HepG2 (cell line): ENCODE results near the gene NUDCD3. TPM values are rescaled to one million over a fixed set of nuclear protein-coding genes. Genes with fewer than 3 reads are reported as not detected.

Experiments
- ATAC-seq: fragments of 200-7000 bp; cut with Tn5 transposase; 3 replicates; pipeline ENCODE4 v1.9.1; 2020; ENCODE audit warnings: mild to moderate bottlenecking, moderate library complexity
- BruUV-seq: library from RNA; stranded (reverse); fragments of 400-500 nt; replicated peaks from 2 replicates; lab custom pipeline; 2021; lab: Mats Ljungman, UMichigan
- CTCF ChIA-PET: fragments of 300-600 bp; formaldehyde crosslinking; extraction: SDS; loops from one replicate; lab custom pipeline; 2021; ENCODE audit warnings: low total read pairs, inconsistent platforms, low intra/inter-chr PET ratio; lab: Yijun Ruan, JAX
- POLR2A ChIA-PET: fragments of 350-600 bp; sonication (Branson Sonifier 250); formaldehyde crosslinking; loops from one replicate; lab custom pipeline; 2020; ENCODE audit warnings: antibody characterized with exemption, inconsistent platforms; lab: Yijun Ruan, JAX
- DNase-seq: peaks from one replicate; pipeline ENCODE4 v3.0.0-alpha.2; 2015; ENCODE audit warnings: low spot score
- FAIRE-seq: peaks from 3 replicates; lab custom pipeline; 2011; peaks lifted over from hg19 to GRCh38; lab: Jason Lieb, UNC
- H2AFZ ChIP-seq: one replicate; pipeline ENCODE4 v1.6.1; 2011; ENCODE audit warnings: low read length, inconsistent platforms
- H3K27ac ChIP-seq: fragments of 300-600 bp; 3 replicates; pipeline ENCODE4 v1.8.0; 2011; ENCODE audit warnings: mixed run types, mild to moderate bottlenecking, mixed read lengths, low read length, inconsistent platforms; ENCODE audit not compliant: insufficient read depth; ENCODE audit errors: extremely low read length
- H3K27me3 ChIP-seq, 2 experiments: fragments of 200-600 bp in 1 of 2; 2 replicates in 1 of 2; 3 replicates in 1 of 2; pipeline versions ENCODE4 v1.6.0 to v1.8.0; 2011; ENCODE audit warnings: low read length in 2 of 2, mild to moderate bottlenecking in 2 of 2, moderate library complexity in 2 of 2, inconsistent platforms in 1 of 2; ENCODE audit not compliant: insufficient read depth in 2 of 2, control insufficient read depth in 1 of 2
- H3K36me3 ChIP-seq, 2 experiments: fragments of 200-600 bp in 1 of 2; replicated peaks in 1 of 2; 2 replicates in 1 of 2; 3 replicates in 1 of 2; pipeline versions ENCODE4 v1.5.1 to v1.8.0; 2011; ENCODE audit warnings: low read length in 2 of 2, inconsistent platforms in 1 of 2; ENCODE audit not compliant: insufficient read depth in 2 of 2, control insufficient read depth in 1 of 2
- H3K4me1 ChIP-seq: 2 replicates; pipeline ENCODE4 v1.5.1; 2012; ENCODE audit warnings: low read length, inconsistent platforms; ENCODE audit not compliant: insufficient read depth
- H3K4me2 ChIP-seq: 2 replicates; pipeline ENCODE4 v1.6.0; 2011; ENCODE audit warnings: low read depth, low read length, inconsistent platforms
- H3K4me3 ChIP-seq, 3 experiments: fragments of 200-600 bp in 1 of 3; sonication (generic), shearing (Covaris generic) in 1 of 3; replicated peaks in 1 of 3; 2 replicates each; pipeline ENCODE4 v1.5.1; 2011 to 2016; ENCODE audit warnings: low read length in 3 of 3, inconsistent platforms in 2 of 3, low read depth in 2 of 3, mild to moderate bottlenecking in 2 of 3, control low read depth in 1 of 3, mixed read lengths in 1 of 3; ENCODE audit not compliant: insufficient read depth in 1 of 3
- H3K79me2 ChIP-seq: one replicate; pipeline ENCODE4 v1.6.1; 2011; ENCODE audit warnings: low read length, inconsistent platforms; ENCODE audit not compliant: insufficient read depth
- H3K9ac ChIP-seq: 2 replicates; pipeline ENCODE4 v1.6.0; 2011; ENCODE audit warnings: mild to moderate bottlenecking, low read depth, low read length, inconsistent platforms; ENCODE audit not compliant: insufficient read depth
- H3K9me3 ChIP-seq: 2 replicates; pipeline ENCODE4 v1.5.1; 2012; ENCODE audit warnings: mild to moderate bottlenecking, low read length
- H4K20me1 ChIP-seq: 2 replicates; pipeline ENCODE4 v1.6.0; 2011; ENCODE audit warnings: inconsistent platforms, mild to moderate bottlenecking, low read length, moderate library complexity; ENCODE audit not compliant: insufficient read depth
- CENPX ChIP-seq: sonication (generic); formaldehyde crosslinking; IDR thresholded peaks from 2 replicates; pipeline ENCODE4 v1.9.0; 2021; ENCODE audit warnings: mild to moderate bottlenecking, missing genetic modification reagents, moderate library complexity
- NFE2L2 ChIP-seq: fragments of 150-350 bp; IDR thresholded peaks from 2 replicates; pipeline ENCODE4 v1.6.1; 2014; ENCODE audit warnings: low read length
- ZNF75D ChIP-seq: sonication (generic); formaldehyde crosslinking; IDR thresholded peaks from 2 replicates; pipeline ENCODE4 v1.8.1; 2023; ENCODE audit warnings: missing genetic modification reagents, mild to moderate bottlenecking, borderline replicate concordance
- WGBS: methylation state at CpG from one replicate; pipeline ENCODE4 v1.1.6; 2017; ENCODE audit warnings: low lambda C conversion rate; 5-methylcytosine and 5-hydroxymethylcytosine counted together
- in situ Hi-C: cut with HindIII; loops from 2 replicates; pipeline ENCODE4 v1.10.0; 2017; ENCODE audit warnings: low pct_unique_long_range_greater_than_20kb; ENCODE audit not compliant: extremely low pct_ligation_motif_present
- intact Hi-C: fragments of 100-400 bp; cut with micrococcal nuclease; formaldehyde crosslinking; loops from one replicate; pipeline ENCODE4 v1.10.0; 2022; ENCODE audit not compliant: unreplicated experiment
- polyA plus RNA-seq, 8 experiments: library from polyadenylated mRNA; depleted of rRNA in 3 of 8; stranded (reverse) in 7 of 8; unstranded in 1 of 8; fragments of >200 nt; fragmentation: Illumina TruSeq in 4 of 8; extraction: Trizol in 4 of 8; gene quantifications; 2 replicates each; pipeline versions ENCODE4 v1.2.1 to v1.2.3, GENCODE V29; 2011 to 2016; ENCODE audit warnings: low read depth in 4 of 8, missing spikeins in 1 of 8, mixed read lengths in 1 of 8; ENCODE audit not compliant: insufficient read depth in 1 of 8
- total RNA-seq, 5 experiments: library from RNA; depleted of rRNA; stranded (reverse); fragments of >200 nt; fragmentation: Illumina TruSeq; extraction: Trizol; gene quantifications; 2 replicates each; pipeline ENCODE4 v1.2.3, GENCODE V29; 2016; ENCODE audit warnings: low read depth in 1 of 5
- TF ChIP-seq, protein P1 (sequence below): conservative IDR thresholded peaks from 2 replicates; pipeline ENCODE4 v1.6.1; 2018; ENCODE audit warnings: missing genetic modification reagents

NUDCD3 gene
- total and polyA plus RNA-seq, 2 of the 13 experiments (the other 11 are each of a cell fraction or from before 2014, with no cell fraction given), result 20.8 to 49.9 TPM

DNA sequence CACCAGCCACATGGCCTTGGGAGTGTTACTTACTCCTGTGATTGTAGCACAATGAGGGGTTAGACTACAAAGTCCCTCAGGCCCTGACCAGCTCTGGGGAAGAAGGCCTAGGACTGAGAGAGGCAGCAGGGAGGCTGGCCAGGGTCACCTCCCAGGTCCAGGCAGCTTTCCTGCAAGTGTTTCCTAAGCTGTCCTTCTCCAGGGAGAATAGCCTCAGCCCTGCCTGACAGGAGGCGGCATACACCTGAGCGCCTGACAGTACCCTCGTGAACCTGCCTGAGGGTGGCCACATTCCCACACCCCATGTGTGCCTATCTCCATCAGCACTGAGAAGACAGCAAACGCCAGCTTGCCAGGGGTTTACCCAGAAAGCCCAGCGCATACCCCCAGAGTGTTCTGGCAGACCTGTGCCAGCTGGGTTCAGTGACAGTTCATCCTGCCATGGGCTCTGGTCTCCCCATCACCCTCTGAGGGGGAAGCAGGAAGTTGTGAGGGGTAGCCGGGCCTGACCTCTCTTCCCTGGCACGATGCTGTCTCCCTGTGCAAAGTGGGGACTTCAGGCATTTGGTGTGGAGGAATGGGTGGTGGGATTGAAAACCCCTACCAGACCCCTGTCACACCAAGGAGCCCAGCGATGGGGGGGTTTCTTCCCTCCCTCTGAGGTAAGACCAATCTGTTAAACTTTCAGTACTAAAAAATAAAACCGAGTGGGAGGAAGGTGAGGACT lies 108.8 kb downstream of the NUDCD3 start:
- TF ChIP-seq NFE2L2, result no peak
- no peak for TF ChIP-seq CENPX (CRISPR knock-in tag)
- TF ChIP-seq, protein P1, sequence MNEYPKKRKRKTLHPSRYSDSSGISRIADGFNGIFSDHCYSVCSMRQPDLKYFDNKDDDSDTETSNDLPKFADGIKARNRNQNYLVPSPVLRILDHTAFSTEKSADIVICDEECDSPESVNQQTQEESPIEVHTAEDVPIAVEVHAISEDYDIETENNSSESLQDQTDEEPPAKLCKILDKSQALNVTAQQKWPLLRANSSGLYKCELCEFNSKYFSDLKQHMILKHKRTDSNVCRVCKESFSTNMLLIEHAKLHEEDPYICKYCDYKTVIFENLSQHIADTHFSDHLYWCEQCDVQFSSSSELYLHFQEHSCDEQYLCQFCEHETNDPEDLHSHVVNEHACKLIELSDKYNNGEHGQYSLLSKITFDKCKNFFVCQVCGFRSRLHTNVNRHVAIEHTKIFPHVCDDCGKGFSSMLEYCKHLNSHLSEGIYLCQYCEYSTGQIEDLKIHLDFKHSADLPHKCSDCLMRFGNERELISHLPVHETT (CRISPR knock-in tag), result no peak
- no peak for TF ChIP-seq ZNF75D (CRISPR knock-in tag)
- TF ChIP-seq, all 625 proteins: peak for 0
- no peak for ATAC-seq
- Histone ChIP-seq H3K27me3 (no peaks in the 10 kb centered on the region), H3K27ac (no peak overlapping the region), H3K4me1 (peaks cover 22% of the 10 kb centered on the region), H4K20me1 (no peaks in the 10 kb centered on the region), H2AFZ (no peak overlapping the region), H3K9ac (no peak overlapping the region), H3K4me2 (no peak overlapping the region), H3K9me3 (no peaks in the 10 kb centered on the region), H3K36me3 (peaks cover 9 to 14% of the 10 kb centered on the region in 2 experiments; a peak in 4 of 5 replicates), H3K79me2 (no peaks in the 10 kb centered on the region), H3K4me3 (no peak overlapping the region)
- intact Hi-C loops (no loop called here), in situ Hi-C loops (no loop called here)
- no peak for FAIRE-seq
- 86% methylated on average over 2 of the region's 9 CpGs for WGBS
- no peak for DNase-seq
- no TSS peak for BruUV-seq
- POLR2A ChIA-PET, result no interaction called here
- CTCF ChIA-PET, result no interaction called here

DNA sequence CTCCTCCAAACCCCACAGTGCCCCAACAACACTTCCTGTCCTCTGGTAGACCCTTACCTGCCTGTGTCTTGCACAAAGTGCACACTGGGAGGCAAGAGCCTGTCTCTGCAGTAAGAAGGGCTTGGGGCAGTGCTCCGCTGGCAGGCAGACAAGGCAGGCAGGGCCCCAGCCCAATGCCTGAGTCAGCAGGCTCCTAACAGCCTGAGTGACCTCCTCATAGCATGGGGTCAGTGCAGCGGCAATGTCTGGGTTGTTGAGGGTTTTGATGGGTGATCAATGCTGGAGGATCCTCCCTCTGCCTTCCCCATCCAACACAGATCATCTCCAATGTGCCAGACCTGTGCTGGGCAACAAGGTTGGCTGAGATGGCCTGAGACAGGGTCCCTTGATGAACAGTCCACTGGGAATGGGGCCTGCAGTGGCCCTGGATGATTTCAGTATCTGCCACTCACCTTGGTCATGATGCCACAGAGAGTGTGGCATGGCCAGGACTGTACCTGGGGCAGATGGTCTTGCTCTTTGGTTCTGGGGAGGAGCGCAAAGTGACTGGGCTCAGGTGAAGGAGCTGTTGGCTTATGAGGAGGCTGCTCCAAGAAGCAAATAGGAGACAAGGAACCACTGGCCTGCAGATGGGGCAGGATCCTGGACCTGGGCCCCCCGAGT lies 109.5 kb downstream of the NUDCD3 start:
- intact Hi-C loops, result no loop called here
- ATAC-seq, result no peak
- H2AFZ ChIP-seq, result no peak overlapping the region
- no peaks in the 10 kb centered on the region for H3K9me3 ChIP-seq
- CTCF ChIA-PET, result no interaction called here
- peaks cover 22% of the 10 kb centered on the region for H3K4me1 ChIP-seq
- no peak overlapping the region for H3K4me3 ChIP-seq
- H3K27me3 ChIP-seq, result no peaks in the 10 kb centered on the region
- no peak for TF ChIP-seq ZNF75D (CRISPR knock-in tag)
- TF ChIP-seq, all 625 proteins: peak for 0
- peaks cover 7 to 14% of the 10 kb centered on the region in 2 experiments; a peak in 4 of 5 replicates for H3K36me3 ChIP-seq
- no peak overlapping the region for H3K9ac ChIP-seq
- POLR2A ChIA-PET, result no interaction called here
- no peak overlapping the region for H3K4me2 ChIP-seq
- no peaks in the 10 kb centered on the region for H4K20me1 ChIP-seq
- no peaks in the 10 kb centered on the region for H3K79me2 ChIP-seq
- DNase-seq (no peak), FAIRE-seq (no peak)
- WGBS, result 92% methylated on average over 2 of the region's 4 CpGs
- H3K27ac ChIP-seq, result no peak overlapping the region
- no TSS peak for BruUV-seq
- in situ Hi-C loops, result no loop called here
